HG03520 (cell line): Measurements from ENCODE around the gene COL27A1.

Source experiments
- ATAC-seq: cut with Tn5 transposase; IDR thresholded peaks from one replicate; pipeline ENCODE4 v1.9.1; 2021; ENCODE audit warnings: mild to moderate bottlenecking, moderate library complexity; ENCODE audit not compliant: unreplicated experiment

COL27A1 gene

GRCh38 chr9:114281473-114282103 is 126.3 kb downstream of the COL27A1 start:
- ATAC-seq, result no peak

GRCh38 chr9:114282104-114282485 is 126.8 kb downstream of the COL27A1 start:
- ATAC-seq, result no peak

- no peak for ATAC-seq
These were observed 127.2 kb downstream of the COL27A1 start for GRCh38 chr9:114282507-114282906.

- no peak for ATAC-seq
These were observed 127.6 kb downstream of the COL27A1 start for GRCh38 chr9:114282926-114283325.

DNA sequence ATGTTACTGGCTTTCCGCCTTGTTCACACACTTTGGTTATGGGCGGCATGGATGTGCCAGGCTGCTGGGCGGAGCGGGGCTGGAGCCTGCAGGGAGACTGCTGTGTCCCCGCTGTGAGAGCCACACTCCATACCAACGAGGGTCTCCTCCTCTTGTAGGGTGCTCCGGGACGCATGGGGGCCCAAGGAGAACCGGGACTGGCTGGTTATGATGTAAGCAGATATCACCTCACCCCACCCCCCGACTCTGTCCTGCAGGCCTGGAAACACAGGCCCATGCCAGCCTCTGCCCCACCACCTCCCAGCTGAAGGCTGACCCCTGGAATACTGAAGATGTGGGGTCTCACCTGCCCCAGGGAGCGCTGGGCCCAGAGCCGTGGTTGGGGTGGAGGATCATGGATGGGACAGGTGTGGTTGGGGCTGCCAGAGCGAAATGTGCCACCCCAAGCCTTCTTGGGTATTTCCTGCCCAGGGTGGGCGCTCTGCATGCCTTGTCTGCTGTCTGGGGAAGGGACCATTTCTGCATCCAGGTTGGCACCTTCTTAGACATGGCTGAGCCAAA is 128.3 kb downstream of the COL27A1 start:
- no peak for ATAC-seq

GRCh38 chr9:114284316-114285060 is 129.2 kb downstream of the COL27A1 start:
- no peak for ATAC-seq

DNA sequence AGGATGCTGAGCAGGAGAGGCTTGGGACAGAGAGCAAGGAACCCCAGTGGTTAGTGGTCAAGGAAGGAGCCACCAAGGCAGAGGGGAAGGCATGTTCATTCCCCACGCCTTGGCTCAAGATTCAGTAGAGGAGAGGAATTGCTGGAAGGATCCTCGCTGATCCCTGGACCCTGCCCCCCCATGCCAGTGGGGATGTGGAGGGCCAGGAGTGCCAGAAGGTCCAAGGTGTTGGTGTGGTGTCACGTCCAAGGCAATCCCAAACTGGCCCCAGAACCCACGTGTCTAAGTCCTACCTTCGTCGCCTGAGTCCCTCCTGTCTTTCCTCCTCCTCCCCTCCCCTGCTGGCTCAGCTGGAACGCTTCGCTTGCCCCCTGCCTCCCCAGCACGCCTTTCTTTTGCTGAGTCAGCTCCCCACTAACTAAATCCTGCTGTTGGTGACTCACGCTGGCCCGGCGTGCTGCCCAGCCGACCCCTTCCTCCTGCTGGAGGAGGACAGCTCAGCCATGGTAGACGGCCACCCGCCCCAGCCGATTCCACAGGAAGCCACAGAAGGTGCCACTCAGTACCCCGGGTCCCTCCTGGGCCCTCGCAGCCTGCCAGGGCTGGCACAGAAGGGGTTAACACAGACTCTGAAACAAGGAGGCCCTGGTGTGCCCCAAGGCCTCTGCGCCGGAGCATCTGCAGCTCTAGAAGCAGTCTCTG is 130.0 kb downstream of the COL27A1 start:
- no peak for ATAC-seq

- no peak for ATAC-seq
These were observed 130.9 kb downstream of the COL27A1 start for GRCh38 chr9:114286146-114286679.

DNA sequence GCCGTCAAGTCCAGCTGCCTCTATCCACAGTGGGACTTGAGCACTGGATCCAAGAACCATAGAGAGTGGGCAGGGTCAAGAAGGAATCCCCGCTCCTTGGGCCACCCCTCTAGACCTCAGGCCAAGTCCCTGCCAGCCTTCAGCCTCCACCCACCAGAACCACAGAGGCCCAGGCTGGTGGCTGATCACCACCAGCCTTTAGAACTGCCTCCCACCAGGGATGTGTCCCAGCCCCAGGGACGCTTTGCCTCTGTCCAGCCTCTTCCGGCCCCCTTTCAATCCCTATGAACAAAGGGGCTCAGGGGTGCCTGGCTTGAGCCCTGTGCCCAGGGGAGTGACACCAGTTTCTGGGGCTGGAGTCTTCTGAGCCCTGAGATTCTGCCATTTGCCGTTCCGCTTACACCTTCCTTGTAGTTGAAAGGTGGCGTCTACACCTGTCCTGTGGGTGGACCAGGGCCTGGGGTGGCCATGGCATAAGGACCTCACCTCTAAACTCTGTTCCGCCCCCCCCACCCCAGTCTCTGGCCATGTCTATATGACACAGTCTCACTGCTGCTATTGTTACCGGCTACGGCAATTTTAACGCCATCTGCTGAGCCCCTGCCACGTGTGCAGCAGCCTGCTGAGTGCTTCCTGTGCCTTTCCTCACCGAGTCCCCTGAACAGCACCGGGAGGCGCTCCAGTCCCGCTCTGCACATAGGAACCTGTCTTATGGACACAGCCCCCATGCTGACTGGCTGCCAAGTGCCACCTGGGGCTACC is 131.8 kb downstream of the COL27A1 start:
- ATAC-seq, result no peak

GRCh38 chr9:114287763-114288192 is 132.4 kb downstream of the COL27A1 start:
- no peak for ATAC-seq

DNA sequence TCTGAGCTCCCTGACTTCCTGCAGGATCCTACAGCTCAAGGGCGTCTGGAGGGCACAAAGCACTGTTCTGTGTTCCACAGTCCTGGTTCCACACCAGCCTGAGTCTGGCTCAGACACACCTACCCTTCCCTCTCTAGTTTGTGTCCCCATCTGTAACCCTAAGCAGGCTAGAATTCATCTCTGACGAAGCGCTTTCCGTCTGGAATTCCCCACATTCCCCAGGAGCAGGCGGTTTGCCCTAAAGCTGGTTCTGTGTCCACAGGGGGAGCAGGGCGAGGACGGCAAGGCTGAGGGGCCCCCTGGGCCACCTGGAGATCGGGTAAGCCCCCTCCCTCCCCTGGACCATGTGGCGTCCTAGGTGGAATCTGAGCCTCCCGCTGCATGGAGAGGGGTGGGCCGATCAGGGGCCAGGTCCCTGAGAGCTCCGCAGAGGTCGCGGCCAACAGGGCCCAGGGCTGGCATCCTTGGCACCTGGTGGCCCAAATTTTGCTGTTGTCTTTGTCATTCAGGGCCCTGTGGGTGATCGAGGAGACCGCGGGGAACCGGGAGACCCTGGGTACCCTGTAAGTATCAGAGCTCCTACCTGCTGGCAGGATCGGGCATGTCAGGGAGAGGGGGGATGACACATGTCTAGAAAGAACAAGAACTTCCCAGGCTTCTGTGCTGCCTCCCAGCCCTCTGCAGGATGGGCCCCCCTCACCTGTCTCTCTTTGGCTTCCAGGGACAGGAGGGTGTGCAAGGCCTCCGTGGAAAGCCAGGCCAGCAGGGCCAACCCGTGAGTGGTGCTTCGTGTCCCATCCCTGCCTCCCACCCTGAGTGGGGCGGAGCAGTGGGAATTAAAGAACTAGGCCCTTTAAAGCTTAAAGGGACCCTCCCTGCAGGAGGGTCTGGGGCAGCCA is 133.1 kb downstream of the COL27A1 start:
- ATAC-seq, result no peak

DNA sequence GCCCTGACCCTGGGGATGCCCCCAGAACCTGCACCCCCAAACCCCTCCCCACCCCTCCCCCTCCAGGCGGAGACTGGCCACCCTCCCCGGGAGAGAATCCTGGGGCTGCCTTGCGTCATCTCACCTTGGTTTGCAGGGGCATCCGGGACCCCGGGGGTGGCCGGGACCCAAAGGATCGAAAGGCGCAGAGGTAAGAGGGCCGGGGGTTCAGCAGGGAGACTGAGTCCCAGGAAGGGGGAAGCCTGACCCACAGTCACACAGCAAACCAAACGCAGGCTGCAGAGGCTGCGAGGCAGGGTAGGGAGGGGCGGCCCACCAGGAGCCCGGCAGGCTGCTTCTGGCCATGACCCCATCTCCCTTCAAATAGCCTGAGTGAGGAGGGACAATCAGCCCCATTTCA is 133.8 kb downstream of the COL27A1 start:
- no peak for ATAC-seq

DNA sequence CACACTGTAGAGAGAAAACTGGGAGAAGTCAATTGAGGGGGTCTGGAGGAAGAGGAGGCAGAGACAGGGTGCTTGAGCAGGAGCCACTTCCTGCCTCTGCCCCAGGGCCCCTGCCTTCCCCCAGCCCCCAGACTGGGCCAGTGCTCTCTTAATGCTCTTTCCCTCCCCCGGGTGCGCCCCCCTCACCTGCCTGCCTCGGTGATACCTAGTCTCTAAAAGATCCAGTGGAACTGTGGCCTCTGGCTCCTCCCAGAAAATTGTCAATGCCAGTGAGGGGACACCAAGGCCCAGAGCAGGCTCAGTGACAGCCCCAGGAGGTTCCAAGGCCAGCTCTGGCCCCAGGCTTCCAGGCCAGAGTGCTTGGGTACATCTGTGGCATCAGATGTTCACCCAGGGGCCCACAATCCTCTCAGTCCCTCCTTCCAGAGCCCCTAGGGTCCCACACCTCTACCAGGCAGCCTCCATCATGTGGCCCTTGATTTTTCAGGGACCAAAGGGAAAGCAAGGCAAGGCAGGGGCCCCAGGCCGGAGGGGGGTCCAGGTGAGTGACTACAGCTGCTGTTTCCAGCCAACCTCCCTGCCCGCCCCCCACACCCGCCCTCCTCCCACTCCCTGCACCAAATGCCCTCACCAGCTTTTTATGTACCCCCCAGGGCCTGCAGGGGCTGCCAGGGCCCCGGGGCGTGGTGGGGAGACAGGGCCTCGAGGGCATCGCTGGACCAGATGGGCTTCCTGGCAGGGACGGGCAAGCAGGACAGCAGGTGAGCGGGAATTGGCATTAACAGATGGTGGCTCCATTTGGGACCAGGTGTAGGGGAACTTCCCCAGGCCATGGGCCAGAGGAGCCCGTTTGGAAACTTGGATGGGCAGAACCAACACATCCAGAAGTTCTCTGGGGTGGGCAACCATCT is 134.5 kb downstream of the COL27A1 start:
- ATAC-seq, result no peak

- no peak for ATAC-seq
These were observed 135.2 kb downstream of the COL27A1 start for GRCh38 chr9:114290561-114290986.

GRCh38 chr9:114291064-114291474 is 135.7 kb downstream of the COL27A1 start:
- no peak for ATAC-seq

DNA sequence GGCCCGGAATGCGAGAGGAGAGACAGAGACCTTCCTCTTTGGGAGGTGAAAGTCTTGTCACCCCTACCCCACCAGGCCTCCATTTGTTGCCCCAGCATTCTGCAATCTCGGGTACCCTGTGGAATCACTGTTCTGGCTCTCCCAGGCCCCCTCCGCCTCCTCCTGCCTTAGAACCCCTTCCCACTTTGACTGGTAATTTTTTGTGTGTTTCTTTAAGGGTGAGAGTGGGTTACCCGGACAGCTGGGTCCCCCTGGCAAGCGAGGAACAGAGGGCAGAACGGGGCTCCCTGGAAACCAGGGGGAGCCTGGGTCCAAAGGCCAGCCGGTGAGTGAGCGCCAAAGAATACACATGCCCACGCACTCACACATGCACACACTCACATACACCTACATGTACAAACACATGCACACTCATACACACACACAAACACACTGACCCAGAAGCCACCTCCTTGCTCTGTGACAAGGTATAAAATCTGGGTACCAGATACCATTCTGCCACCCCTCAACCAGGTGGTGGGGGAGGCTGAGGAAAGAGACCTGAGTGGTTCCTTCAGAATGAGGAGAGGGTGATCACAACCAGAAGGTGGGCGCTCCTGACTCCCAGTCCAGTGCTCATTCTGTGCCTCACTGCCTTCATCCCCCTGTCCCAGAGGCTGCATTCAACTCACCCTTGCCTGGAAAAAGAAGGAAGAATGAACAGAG is 136.7 kb downstream of the COL27A1 start:
- ATAC-seq, result no peak

DNA sequence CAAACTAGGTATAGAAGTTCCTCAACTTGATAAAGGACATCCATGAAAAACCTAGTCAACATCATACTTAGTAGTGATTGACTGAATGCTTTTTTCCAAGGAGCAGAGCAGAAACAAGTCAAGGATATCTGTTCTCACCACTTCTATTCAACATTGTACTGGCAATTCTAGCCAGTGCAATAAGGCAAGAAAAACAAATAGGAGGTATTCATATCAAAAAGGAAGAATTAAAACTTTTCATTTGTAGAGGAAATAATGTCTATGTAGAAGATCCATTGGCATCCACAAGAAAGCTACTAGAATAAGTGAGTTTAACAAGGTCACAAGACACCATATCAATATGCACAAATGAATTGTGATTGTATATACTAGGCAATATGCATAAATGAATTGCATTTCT is 139.3 kb downstream of the COL27A1 start:
- ATAC-seq, result no peak

- no peak for ATAC-seq
These were observed 141.0 kb downstream of the COL27A1 start for GRCh38 chr9:114296338-114296737.
